ENCODE data around the gene EHD4. TPM values are rescaled to one million over a fixed set of nuclear protein-coding genes. Genes with fewer than 3 reads are reported as not detected.

The EHD4 gene
- polyA plus RNA-seq, 2 of the 4 experiments (the other 2 are of a cell fraction): 8.2 to 9.0 TPM

GRCh38 chr15:41881086-41881485 is 91.3 kb downstream of the EHD4 start:
- TF ChIP-seq SMC3 (IDR thresholded peaks at IDR 0.05): no peak
- TF ChIP-seq KDM1A (IDR thresholded peaks at IDR 0.05; ENCODE audit: low read depth): no peak
- H3K4me2 ChIP-seq: no peak overlapping the region
- no peaks in the 10 kb centered on the region for H3K4me1 ChIP-seq
- ChIA-PET POLR2A (no interaction called here), CTCF (interaction anchor here (1.4 kb wide), 1 partner anchor 70 kb away, joined by 4 read pairs; no protein-coding TSS in a partner anchor)
- 68% methylated on average over 7 of the region's 8 CpGs for WGBS (ENCODE audit: missing lambda C conversion rate)
- no peak for FAIRE-seq
- no peak for ATAC-seq
- DNase-seq (ENCODE audit: low read depth in 1 of 2, low spot score in 1 of 2): no peak
- no peaks in the 10 kb centered on the region for H3K9me3 ChIP-seq
- H3K27ac ChIP-seq: no peak overlapping the region
- no peak overlapping the region for H3K4me3 ChIP-seq

- TF ChIP-seq HOXB13 (CRISPR knock-in tag; IDR thresholded peaks at IDR 0.05; ENCODE audit: low read depth): no peak
- no peak overlapping the region for H3K27ac ChIP-seq
- ATAC-seq: no peak
- ChIA-PET POLR2A (no interaction called here), CTCF (interaction anchor here (1.0 to 1.4 kb wide), 2 partner anchors 28 to 69 kb away, joined by 3 to 4 read pairs; no protein-coding TSS in a partner anchor)
- no peaks in the 10 kb centered on the region for H3K9me3 ChIP-seq
- no peak for FAIRE-seq
- no peak overlapping the region for H3K4me2 ChIP-seq
- H3K4me1 ChIP-seq: no peaks in the 10 kb centered on the region
- no peak for DNase-seq (ENCODE audit: low read depth in 1 of 2, low spot score in 1 of 2)
- WGBS (ENCODE audit: missing lambda C conversion rate): 93% methylated on average over 8 of the region's 10 CpGs
- no peak overlapping the region for H3K4me3 ChIP-seq
Measured at GRCh38 chr15:41880156-41880877, 92.0 kb downstream of the EHD4 start.

- POLR2A ChIA-PET: no interaction called here
- no peak for FAIRE-seq
Measured at GRCh38 chr15:41879321-41879845, 93.0 kb downstream of the EHD4 start.

GRCh38 chr15:41878355-41878699 is 94.0 kb downstream of the EHD4 start:
- ChIA-PET CTCF (interaction anchor here (0.6 to 1.1 kb wide), 2 partner anchors 25 to 591 kb away, joined by 3 to 5 read pairs; no protein-coding TSS in a partner anchor), POLR2A (no interaction called here)
- WGBS (ENCODE audit: missing lambda C conversion rate): 84% methylated on average over 5 of the region's 10 CpGs
- DNase-seq (ENCODE audit: low read depth in 1 of 2, low spot score in 1 of 2): no peak
- no peak for FAIRE-seq
- no peak for TF ChIP-seq PHF8 (IDR thresholded peaks at IDR 0.05; ENCODE audit: borderline replicate concordance, low read depth)
- no peak for TF ChIP-seq JUN (IDR thresholded peaks at IDR 0.05)
- Histone ChIP-seq H3K9me3 (no peaks in the 10 kb centered on the region), H3K27ac (no peak overlapping the region), H3K4me3 (no peak overlapping the region), H3K4me1 (no peaks in the 10 kb centered on the region), H3K4me2 (no peak overlapping the region)
- ATAC-seq: no peak

More at GRCh38 chr15:41879321-41879845, 93.0 kb downstream of the EHD4 start:
- CTCF ChIA-PET: interaction anchor here (1.0 to 1.1 kb wide), 2 partner anchors 24 to 27 kb away, joined by 3 read pairs; no protein-coding TSS in a partner anchor
- Histone ChIP-seq H3K4me1 (no peaks in the 10 kb centered on the region), H3K9me3 (no peaks in the 10 kb centered on the region), H3K27ac (no peak overlapping the region), H3K4me3 (no peak overlapping the region), H3K4me2 (no peak overlapping the region)
- 93% methylated on average over 5 of the region's 10 CpGs for WGBS (ENCODE audit: missing lambda C conversion rate)
- no peak for TF ChIP-seq TP53 (CRISPR knock-in tag; IDR thresholded peaks at IDR 0.05)
- TF ChIP-seq GATA3 (IDR thresholded peaks at IDR 0.05; ENCODE audit: borderline replicate concordance): no peak
- TF ChIP-seq BHLHE40 (IDR thresholded peaks at IDR 0.05; ENCODE audit: low read depth, low read length): no peak
- no peak for TF ChIP-seq FOXS1 (CRISPR knock-in tag; IDR thresholded peaks at IDR 0.05)
- no peak for ATAC-seq
- no peak for DNase-seq (ENCODE audit: low read depth in 1 of 2, low spot score in 1 of 2)

GRCh38 chr15:41877631-41878354 is 94.6 kb downstream of the EHD4 start:
- no peak for ATAC-seq
- FAIRE-seq: no peak
- CTCF ChIA-PET: interaction anchor here (0.6 to 1.3 kb wide), 3 partner anchors 10 to 591 kb away, joined by 3 to 5 read pairs (median 3); no protein-coding TSS in a partner anchor
- Histone ChIP-seq H3K4me1 (no peaks in the 10 kb centered on the region), H3K4me2 (no peak overlapping the region), H3K4me3 (no peak overlapping the region), H3K9me3 (no peaks in the 10 kb centered on the region), H3K27ac (no peak overlapping the region)
- POLR2A ChIA-PET: no interaction called here
- 93% methylated on average over 3 of the region's 13 CpGs for WGBS (ENCODE audit: missing lambda C conversion rate)
- TF ChIP-seq FOSL2 (IDR thresholded peaks at IDR 0.05) (no peak), FOSL2 (CRISPR knock-in tag; IDR thresholded peaks at IDR 0.05) (no peak), USF2 (IDR thresholded peaks at IDR 0.05) (no peak), JUN (IDR thresholded peaks at IDR 0.05) (no peak), HEYL (CRISPR knock-in tag; IDR thresholded peaks at IDR 0.05) (no peak), PHF8 (IDR thresholded peaks at IDR 0.05; ENCODE audit: borderline replicate concordance, low read depth) (no peak), RAD21 (conservative IDR thresholded peaks at IDR 0.05 in 1 of 2, IDR thresholded peaks at IDR 0.05 in 1 of 2) (no peak), ZNF302 (CRISPR knock-in tag; IDR thresholded peaks at IDR 0.05) (no peak)
- no peak for DNase-seq (ENCODE audit: low read depth in 1 of 2, low spot score in 1 of 2)

Measured in A549 (cell line).